Measurements from ENCODE around the gene KIF17.

The KIF17 gene

GRCh38 chr1:20660363-20660762 is 57.4 kb downstream of the KIF17 start:
- in situ Hi-C loops (cut with MboI; ENCODE audit: low sequenced_read_pairs, unreplicated experiment) = no loop called here
- DNase-seq (ENCODE audit: low spot score) = no peak
- TF ChIP-seq CTCF (IDR thresholded peaks at IDR 0.05; ENCODE audit: borderline replicate concordance, control extremely low read depth, extremely low read depth, insufficient read depth, missing control alignments) = no peak

GRCh38 chr1:20658166-20658915 is 59.5 kb downstream of the KIF17 start:
- DNase-seq (ENCODE audit: low spot score) = no peak
- TF ChIP-seq CTCF (IDR thresholded peaks at IDR 0.05; ENCODE audit: borderline replicate concordance, control extremely low read depth, extremely low read depth, insufficient read depth, missing control alignments) = no peak
- in situ Hi-C loops (cut with MboI; ENCODE audit: low sequenced_read_pairs, unreplicated experiment) = no loop called here

- DNase-seq (ENCODE audit: low spot score) = no peak
- in situ Hi-C loops (cut with MboI; ENCODE audit: low sequenced_read_pairs, unreplicated experiment) = no loop called here
- TF ChIP-seq CTCF (IDR thresholded peaks at IDR 0.05; ENCODE audit: borderline replicate concordance, control extremely low read depth, extremely low read depth, insufficient read depth, missing control alignments) = no peak
These were observed 60.8 kb downstream of the KIF17 start for GRCh38 chr1:20657024-20657423.

- no peak for TF ChIP-seq CTCF (IDR thresholded peaks at IDR 0.05; ENCODE audit: borderline replicate concordance, control extremely low read depth, extremely low read depth, insufficient read depth, missing control alignments)
- DNase-seq (ENCODE audit: low spot score) = no peak
- in situ Hi-C loops (cut with MboI; ENCODE audit: low sequenced_read_pairs, unreplicated experiment) = no loop called here
These were observed 63.6 kb downstream of the KIF17 start for GRCh38 chr1:20654104-20654690.

GRCh38 chr1:20652300-20652699 is 65.5 kb downstream of the KIF17 start:
- DNase-seq (ENCODE audit: low spot score) = no peak
- no peak for TF ChIP-seq CTCF (IDR thresholded peaks at IDR 0.05; ENCODE audit: borderline replicate concordance, control extremely low read depth, extremely low read depth, insufficient read depth, missing control alignments)
- in situ Hi-C loops (cut with MboI; ENCODE audit: low sequenced_read_pairs, unreplicated experiment) = no loop called here

- DNase-seq (ENCODE audit: low spot score) = no peak
- TF ChIP-seq CTCF (IDR thresholded peaks at IDR 0.05; ENCODE audit: borderline replicate concordance, control extremely low read depth, extremely low read depth, insufficient read depth, missing control alignments) = no peak
- in situ Hi-C loops (cut with MboI; ENCODE audit: low sequenced_read_pairs, unreplicated experiment) = loop anchor here (10.0 kb wide), 1 partner anchor 74 kb away; no protein-coding TSS in a partner anchor
These were observed 68.9 kb downstream of the KIF17 start for GRCh38 chr1:20648946-20649345.

Data from GM13976 (cell line).